H9 (cell line): ENCODE data around the gene TUNAR. TPM values are rescaled to one million over a fixed set of nuclear protein-coding genes. Genes with fewer than 3 reads are reported as not detected.

Source experiments
- DNase-seq: peaks from one replicate; pipeline ENCODE4 v3.0.0-alpha.2; 2017
- H2AFZ ChIP-seq: one replicate; pipeline ENCODE4 v1.6.1; 2013; ENCODE audit warnings: mild to moderate bottlenecking, low read length, control low read depth, moderate library complexity
- H2AK5ac ChIP-seq: 2 replicates; pipeline ENCODE4 v1.6.1; 2013; ENCODE audit warnings: low read length, control low read depth, mixed read lengths; ENCODE audit not compliant: insufficient read length
- H2BK120ac ChIP-seq: one replicate; pipeline ENCODE4 v1.6.1; 2013; ENCODE audit warnings: low read depth, mild to moderate bottlenecking, low read length, control low read depth, inconsistent platforms; ENCODE audit not compliant: poor library complexity, severe bottlenecking
- H2BK12ac ChIP-seq: 2 replicates; pipeline ENCODE4 v1.6.1; 2013; ENCODE audit warnings: low read length, control low read depth, mixed read lengths, low read depth; ENCODE audit not compliant: insufficient read length
- H2BK15ac ChIP-seq: 2 replicates; pipeline ENCODE4 v1.6.1; 2013; ENCODE audit warnings: low read depth, low read length, control low read depth
- H2BK20ac ChIP-seq: one replicate; pipeline ENCODE4 v1.6.1; 2013; ENCODE audit warnings: low read depth, mild to moderate bottlenecking, low read length, control low read depth, inconsistent platforms; ENCODE audit not compliant: poor library complexity, severe bottlenecking
- H2BK5ac ChIP-seq: 2 replicates; pipeline ENCODE4 v1.6.1; 2013; ENCODE audit warnings: low read length, control low read depth, mixed read lengths; ENCODE audit not compliant: insufficient read length
- H3K14ac ChIP-seq: 2 replicates; pipeline ENCODE4 v1.6.1; 2013; ENCODE audit warnings: low read length, control low read depth; ENCODE audit not compliant: insufficient read depth
- H3K18ac ChIP-seq: 2 replicates; pipeline ENCODE4 v1.6.1; 2013; ENCODE audit warnings: low read depth, mild to moderate bottlenecking, mixed read lengths, low read length, control low read depth; ENCODE audit not compliant: insufficient read length
- H3K23ac ChIP-seq: 2 replicates; pipeline ENCODE4 v1.6.1; 2013; ENCODE audit warnings: low read length, control low read depth, mixed read lengths, low read depth; ENCODE audit not compliant: insufficient read length
- H3K23me2 ChIP-seq: 2 replicates; pipeline ENCODE4 v1.6.1; 2013; ENCODE audit warnings: low read depth, mild to moderate bottlenecking, mixed read lengths, low read length, control low read depth; ENCODE audit not compliant: insufficient read length, poor library complexity, severe bottlenecking
- H3K27ac ChIP-seq: 2 replicates; pipeline ENCODE4 v1.5.1; 2013; ENCODE audit warnings: low read length, control low read depth, mixed read lengths, low read depth; ENCODE audit not compliant: insufficient read length
- H3K27me3 ChIP-seq: 2 replicates; pipeline ENCODE4 v1.6.1; 2013; ENCODE audit warnings: low read length, control low read depth, inconsistent platforms; ENCODE audit not compliant: insufficient read depth
- H3K4ac ChIP-seq: 2 replicates; pipeline ENCODE4 v1.6.1; 2013; ENCODE audit warnings: low read depth, mild to moderate bottlenecking, control low read depth, inconsistent platforms, low read length, moderate library complexity
- H3K4me1 ChIP-seq: 2 replicates; pipeline ENCODE4 v1.6.1; 2013; ENCODE audit warnings: low read length, control low read depth, inconsistent platforms; ENCODE audit not compliant: insufficient read depth
- H3K4me2 ChIP-seq: 2 replicates; pipeline ENCODE4 v1.6.1; 2013; ENCODE audit warnings: low read length, control low read depth, mixed read lengths; ENCODE audit not compliant: insufficient read length, insufficient read depth
- H3K56ac ChIP-seq: 2 replicates; pipeline ENCODE4 v1.6.1; 2013; ENCODE audit warnings: low read depth, mild to moderate bottlenecking, mixed read lengths, low read length, control low read depth; ENCODE audit not compliant: insufficient read length
- H3K79me1 ChIP-seq: 2 replicates; pipeline ENCODE4 v1.6.1; 2013; ENCODE audit warnings: low read depth, mild to moderate bottlenecking, moderate library complexity, low read length, control low read depth, inconsistent platforms; ENCODE audit not compliant: insufficient read depth, poor library complexity, severe bottlenecking
- H3K79me2 ChIP-seq: 2 replicates; pipeline ENCODE4 v1.6.1; 2013; ENCODE audit warnings: low read length, control low read depth, inconsistent platforms; ENCODE audit not compliant: insufficient read depth
- H3K9ac ChIP-seq: 2 replicates; pipeline ENCODE4 v1.6.1; 2013; ENCODE audit warnings: low read length, control low read depth, mixed read lengths; ENCODE audit not compliant: insufficient read length; ENCODE audit errors: extremely low read depth
- H3K9me3 ChIP-seq: one replicate; pipeline ENCODE4 v1.6.1; 2013; ENCODE audit warnings: low read depth, low read length, inconsistent platforms; ENCODE audit not compliant: control insufficient read depth
- H3T11ph ChIP-seq: one replicate; pipeline ENCODE4 v1.6.1; 2013; ENCODE audit warnings: mild to moderate bottlenecking, low read length, control low read depth, inconsistent platforms
- H4K20me1 ChIP-seq: one replicate; pipeline ENCODE4 v1.6.1; 2013; ENCODE audit not compliant: control insufficient read depth, insufficient read length, insufficient read depth
- H4K5ac ChIP-seq: 2 replicates; pipeline ENCODE4 v1.6.1; 2013; ENCODE audit warnings: low read depth, mild to moderate bottlenecking, mixed read lengths, low read length, control low read depth; ENCODE audit not compliant: insufficient read length
- H4K8ac ChIP-seq: replicated peaks from 2 replicates; pipeline ENCODE4 v1.6.1; 2013; ENCODE audit warnings: low read length, control low read depth, mixed read lengths, low read depth; ENCODE audit not compliant: insufficient read length
- H4K91ac ChIP-seq: 2 replicates; pipeline ENCODE4 v1.6.1; 2013; ENCODE audit warnings: low read depth, mild to moderate bottlenecking, moderate library complexity, mixed read lengths, low read length, control low read depth; ENCODE audit not compliant: insufficient read length
- H3K27ac Mint-ChIP-seq, 3 experiments: 2 replicates in 2 of 3; 3 replicates in 1 of 3; pipeline ENCODE4 v1.8.0; 2020 to 2021; ENCODE audit warnings: mixed read lengths in 3 of 3, mild to moderate bottlenecking in 1 of 3, moderate library complexity in 1 of 3
- H3K27me3 Mint-ChIP-seq: 2 replicates; pipeline ENCODE4 v1.8.0; 2021; ENCODE audit warnings: low read depth, mild to moderate bottlenecking, moderate library complexity, mixed read lengths
- H3K36me3 Mint-ChIP-seq, 3 experiments: 2 replicates in 2 of 3; 3 replicates in 1 of 3; pipeline ENCODE4 v1.8.0; 2020 to 2021; ENCODE audit warnings: low read depth in 3 of 3, mixed read lengths in 3 of 3; ENCODE audit not compliant: insufficient read depth in 1 of 3
- H3K4me1 Mint-ChIP-seq, 2 experiments: 2 replicates each; pipeline ENCODE4 v1.8.0; 2020; ENCODE audit warnings: mixed read lengths in 2 of 2
- H3K4me3 Mint-ChIP-seq, 2 experiments: 2 replicates in 1 of 2; 3 replicates in 1 of 2; pipeline ENCODE4 v1.8.0; 2020 to 2021; ENCODE audit warnings: mild to moderate bottlenecking in 2 of 2, mixed read lengths in 2 of 2, moderate library complexity in 1 of 2
- H3K9me3 Mint-ChIP-seq, 2 experiments: 2 replicates in 1 of 2; 3 replicates in 1 of 2; pipeline ENCODE4 v1.8.0; 2020; ENCODE audit warnings: mild to moderate bottlenecking in 2 of 2, mixed read lengths in 2 of 2, moderate library complexity in 1 of 2
- WGBS: extraction: QIAGEN DNeasy Blood & Tissue Kit; methylation state at CpG from one replicate; pipeline ENCODE4 v1.1.7; 2013; ENCODE audit warnings: missing lambda C conversion rate, low lambda C conversion rate, mixed read lengths; ENCODE audit not compliant: insufficient read length; ENCODE audit errors: extremely low coverage; 5-methylcytosine and 5-hydroxymethylcytosine counted together
- total RNA-seq: library from RNA; stranded (reverse); gene quantifications from 2 replicates; pipeline ENCODE4 v1.2.1, GENCODE V29; 2021
- TF ChIP-seq, protein P1 (sequence below): fragments of 200-600 bp; sonication (generic); conservative IDR thresholded peaks from 3 replicates; pipeline ENCODE4 v1.8.0; 2021; ENCODE audit warnings: antibody characterized with exemption, mild to moderate bottlenecking

The TUNAR gene
- total RNA-seq, 1 experiment from 2014 or later, result 26.2 TPM

DNA sequence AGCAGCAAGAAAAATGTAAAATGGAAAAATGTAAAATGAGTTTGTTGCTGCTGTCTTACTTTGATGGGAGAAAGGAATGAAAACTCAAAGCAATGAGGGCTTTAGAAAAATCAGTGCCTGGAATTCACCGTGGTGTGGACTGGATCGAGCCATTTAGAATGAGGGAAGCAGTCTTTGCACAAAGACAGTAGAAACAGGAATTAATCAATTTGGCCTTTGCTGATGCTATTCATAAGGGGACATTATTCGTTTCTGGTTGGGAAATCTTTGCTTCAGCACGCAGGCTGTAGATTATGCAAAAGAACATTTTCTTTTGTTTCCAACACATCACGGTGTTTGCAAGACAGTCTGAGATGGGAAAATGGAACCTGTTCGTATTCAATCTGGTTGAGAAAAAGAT is 6.9 kb upstream of the TUNAR start:
- no peak overlapping the region for H3T11ph ChIP-seq
- no peaks in the 10 kb centered on the region for H3K79me1 ChIP-seq
- H3K4me2 ChIP-seq, result no peak overlapping the region
- no CpG with 5 or more reads among the region's 6 CpGs for WGBS
- H3K14ac ChIP-seq, result no peak overlapping the region
- Mint-ChIP-seq H3K4me3 (no peak overlapping the region), H3K27me3 (peaks cover 23% of the 10 kb centered on the region), H3K27ac (no peak overlapping the region), H3K36me3 (no peaks in the 10 kb centered on the region), H3K4me1 (peaks cover 5 to 20% of the 10 kb centered on the region in 2 experiments), H3K9me3 (peaks cover 0 to 3% of the 10 kb centered on the region in 2 experiments; a peak in 2 of 5 replicates)
- H3K23ac ChIP-seq, result no peak overlapping the region
- no peak overlapping the region for H3K4ac ChIP-seq
- TF ChIP-seq, protein P1, sequence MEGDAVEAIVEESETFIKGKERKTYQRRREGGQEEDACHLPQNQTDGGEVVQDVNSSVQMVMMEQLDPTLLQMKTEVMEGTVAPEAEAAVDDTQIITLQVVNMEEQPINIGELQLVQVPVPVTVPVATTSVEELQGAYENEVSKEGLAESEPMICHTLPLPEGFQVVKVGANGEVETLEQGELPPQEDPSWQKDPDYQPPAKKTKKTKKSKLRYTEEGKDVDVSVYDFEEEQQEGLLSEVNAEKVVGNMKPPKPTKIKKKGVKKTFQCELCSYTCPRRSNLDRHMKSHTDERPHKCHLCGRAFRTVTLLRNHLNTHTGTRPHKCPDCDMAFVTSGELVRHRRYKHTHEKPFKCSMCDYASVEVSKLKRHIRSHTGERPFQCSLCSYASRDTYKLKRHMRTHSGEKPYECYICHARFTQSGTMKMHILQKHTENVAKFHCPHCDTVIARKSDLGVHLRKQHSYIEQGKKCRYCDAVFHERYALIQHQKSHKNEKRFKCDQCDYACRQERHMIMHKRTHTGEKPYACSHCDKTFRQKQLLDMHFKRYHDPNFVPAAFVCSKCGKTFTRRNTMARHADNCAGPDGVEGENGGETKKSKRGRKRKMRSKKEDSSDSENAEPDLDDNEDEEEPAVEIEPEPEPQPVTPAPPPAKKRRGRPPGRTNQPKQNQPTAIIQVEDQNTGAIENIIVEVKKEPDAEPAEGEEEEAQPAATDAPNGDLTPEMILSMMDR, result no peak
- H4K20me1 ChIP-seq, result no peaks in the 10 kb centered on the region
- no peak overlapping the region for H2BK15ac ChIP-seq
- no peak overlapping the region for H2BK20ac ChIP-seq
- no peaks in the 10 kb centered on the region for H3K23me2 ChIP-seq
- H3K79me2 ChIP-seq, result no peaks in the 10 kb centered on the region
- H3K56ac ChIP-seq, result no peak overlapping the region
- no peak overlapping the region for H3K9ac ChIP-seq
- H3K9me3 ChIP-seq, result no peaks in the 10 kb centered on the region
- H4K8ac ChIP-seq, result no peak overlapping the region
- no peak for DNase-seq
- no peak overlapping the region for H4K91ac ChIP-seq
- H2AK5ac ChIP-seq, result no peak overlapping the region
- no peak overlapping the region for H2BK12ac ChIP-seq
- H3K27ac ChIP-seq, result no peak overlapping the region
- H4K5ac ChIP-seq, result no peak overlapping the region
- H3K4me1 ChIP-seq, result no peaks in the 10 kb centered on the region; the same call in 1 of the 2 replicates
- no peak overlapping the region for H2BK5ac ChIP-seq
- H3K18ac ChIP-seq, result no peak overlapping the region
- H2BK120ac ChIP-seq, result no peak overlapping the region
- no peaks in the 10 kb centered on the region; the same call in 1 of the 2 replicates for H3K27me3 ChIP-seq
- H2AFZ ChIP-seq, result no peak overlapping the region
